ENCODE results near the gene DLGAP4. TPM values are rescaled to one million over a fixed set of nuclear protein-coding genes. Genes with fewer than 3 reads are reported as not detected.

The DLGAP4 gene
- total and polyA plus RNA-seq, 2 of the 13 experiments (the other 11 are each of a cell fraction or from before 2014, with no cell fraction given): 15.2 to 26.7 TPM

DNA sequence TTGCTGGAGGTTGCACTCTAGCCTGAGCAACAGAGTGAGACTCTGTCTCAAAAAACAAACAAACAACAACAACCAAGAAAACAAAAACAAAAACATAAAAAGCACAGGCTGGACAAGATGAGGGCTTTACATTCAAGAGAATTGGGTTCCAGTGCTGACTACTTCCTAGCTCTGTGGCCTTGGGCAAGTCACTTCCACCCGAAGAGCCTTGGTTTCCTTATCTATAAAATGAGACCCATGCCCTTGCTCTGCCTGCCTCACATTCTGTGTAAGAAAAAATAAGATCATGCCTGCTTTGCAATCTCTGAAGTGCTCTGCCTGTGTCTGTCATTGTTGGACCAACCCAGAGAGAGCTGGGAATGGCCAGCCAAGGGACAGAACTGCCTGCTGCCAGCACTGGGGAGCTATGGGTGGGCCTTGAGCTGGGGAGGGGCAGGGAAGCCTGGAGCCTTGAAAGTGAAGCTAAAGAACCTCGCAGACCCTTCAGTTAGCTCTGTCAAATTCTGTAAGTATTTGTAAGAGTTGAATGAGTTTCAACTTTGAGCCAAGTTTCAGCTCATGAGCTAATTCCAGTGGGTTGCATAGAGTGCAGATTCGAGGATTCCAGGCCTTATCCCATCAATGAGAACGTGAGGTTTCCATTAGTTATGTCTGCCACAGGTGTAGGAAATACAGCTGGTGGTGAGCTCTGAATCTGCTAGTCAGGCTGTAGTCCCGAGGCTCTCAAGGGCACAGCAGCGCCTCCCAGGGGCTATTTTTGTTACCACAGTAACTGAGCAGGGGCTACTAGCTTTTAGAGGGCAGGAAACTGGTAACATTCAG lies 93.2 kb downstream of the DLGAP4 start (continued):
- TF ChIP-seq SPEN (CRISPR knock-in tag; IDR thresholded peaks at IDR 0.05; ENCODE audit: low read depth) (no peak), MAFK (conservative IDR thresholded peaks at IDR 0.05 in 1 of 2, IDR thresholded peaks at IDR 0.05 in 1 of 2; ENCODE audit: low read length in 2 of 2) (peak in 1 of 2 experiments; percentile 47; a peak in 3 of 4 replicates), ELF3 (CRISPR knock-in tag; IDR thresholded peaks at IDR 0.05) (no peak), HOXA3 (CRISPR knock-in tag; IDR thresholded peaks at IDR 0.05) (no peak), ZNF672 (CRISPR knock-in tag; IDR thresholded peaks at IDR 0.05) (no peak), ZNF558 (CRISPR knock-in tag; IDR thresholded peaks at IDR 0.05; ENCODE audit: borderline replicate concordance) (no peak), ARNTL (CRISPR knock-in tag; IDR thresholded peaks at IDR 0.05) (no peak), KLF13 (CRISPR knock-in tag; IDR thresholded peaks at IDR 0.05) (no peak), KDM6A (CRISPR knock-in tag; IDR thresholded peaks at IDR 0.05; ENCODE audit: low read depth) (no peak), CENPT (CRISPR knock-in tag; IDR thresholded peaks at IDR 0.05; ENCODE audit: low read depth) (no peak), ZNF883 (CRISPR knock-in tag; IDR thresholded peaks at IDR 0.05; ENCODE audit: not compliant biosample characterization) (no peak), ZFP90 (CRISPR knock-in tag; IDR thresholded peaks at IDR 0.05; ENCODE audit: borderline replicate concordance) (no peak), ZFAT (CRISPR knock-in tag; conservative IDR thresholded peaks at IDR 0.05) (no peak), ZNF431 (CRISPR knock-in tag; IDR thresholded peaks at IDR 0.05; ENCODE audit: borderline replicate concordance, low read depth) (no peak), TCF12 (IDR thresholded peaks at IDR 0.05) (no peak), TCF12 (CRISPR knock-in tag; IDR thresholded peaks at IDR 0.05) (no peak)
- TF ChIP-seq, protein P1, sequence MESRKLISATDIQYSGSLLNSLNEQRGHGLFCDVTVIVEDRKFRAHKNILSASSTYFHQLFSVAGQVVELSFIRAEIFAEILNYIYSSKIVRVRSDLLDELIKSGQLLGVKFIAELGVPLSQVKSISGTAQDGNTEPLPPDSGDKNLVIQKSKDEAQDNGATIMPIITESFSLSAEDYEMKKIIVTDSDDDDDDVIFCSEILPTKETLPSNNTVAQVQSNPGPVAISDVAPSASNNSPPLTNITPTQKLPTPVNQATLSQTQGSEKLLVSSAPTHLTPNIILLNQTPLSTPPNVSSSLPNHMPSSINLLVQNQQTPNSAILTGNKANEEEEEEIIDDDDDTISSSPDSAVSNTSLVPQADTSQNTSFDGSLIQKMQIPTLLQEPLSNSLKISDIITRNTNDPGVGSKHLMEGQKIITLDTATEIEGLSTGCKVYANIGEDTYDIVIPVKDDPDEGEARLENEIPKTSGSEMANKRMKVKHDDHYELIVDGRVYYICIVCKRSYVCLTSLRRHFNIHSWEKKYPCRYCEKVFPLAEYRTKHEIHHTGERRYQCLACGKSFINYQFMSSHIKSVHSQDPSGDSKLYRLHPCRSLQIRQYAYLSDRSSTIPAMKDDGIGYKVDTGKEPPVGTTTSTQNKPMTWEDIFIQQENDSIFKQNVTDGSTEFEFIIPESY (CRISPR knock-in tag; IDR thresholded peaks at IDR 0.05): 0 out of 2 replicates have a peak, but pooled peaks have one; percentile 6
- TF ChIP-seq, protein P2, sequence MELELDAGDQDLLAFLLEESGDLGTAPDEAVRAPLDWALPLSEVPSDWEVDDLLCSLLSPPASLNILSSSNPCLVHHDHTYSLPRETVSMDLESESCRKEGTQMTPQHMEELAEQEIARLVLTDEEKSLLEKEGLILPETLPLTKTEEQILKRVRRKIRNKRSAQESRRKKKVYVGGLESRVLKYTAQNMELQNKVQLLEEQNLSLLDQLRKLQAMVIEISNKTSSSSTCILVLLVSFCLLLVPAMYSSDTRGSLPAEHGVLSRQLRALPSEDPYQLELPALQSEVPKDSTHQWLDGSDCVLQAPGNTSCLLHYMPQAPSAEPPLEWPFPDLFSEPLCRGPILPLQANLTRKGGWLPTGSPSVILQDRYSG (CRISPR knock-in tag; IDR thresholded peaks at IDR 0.05): no peak
- TF ChIP-seq, protein P3, sequence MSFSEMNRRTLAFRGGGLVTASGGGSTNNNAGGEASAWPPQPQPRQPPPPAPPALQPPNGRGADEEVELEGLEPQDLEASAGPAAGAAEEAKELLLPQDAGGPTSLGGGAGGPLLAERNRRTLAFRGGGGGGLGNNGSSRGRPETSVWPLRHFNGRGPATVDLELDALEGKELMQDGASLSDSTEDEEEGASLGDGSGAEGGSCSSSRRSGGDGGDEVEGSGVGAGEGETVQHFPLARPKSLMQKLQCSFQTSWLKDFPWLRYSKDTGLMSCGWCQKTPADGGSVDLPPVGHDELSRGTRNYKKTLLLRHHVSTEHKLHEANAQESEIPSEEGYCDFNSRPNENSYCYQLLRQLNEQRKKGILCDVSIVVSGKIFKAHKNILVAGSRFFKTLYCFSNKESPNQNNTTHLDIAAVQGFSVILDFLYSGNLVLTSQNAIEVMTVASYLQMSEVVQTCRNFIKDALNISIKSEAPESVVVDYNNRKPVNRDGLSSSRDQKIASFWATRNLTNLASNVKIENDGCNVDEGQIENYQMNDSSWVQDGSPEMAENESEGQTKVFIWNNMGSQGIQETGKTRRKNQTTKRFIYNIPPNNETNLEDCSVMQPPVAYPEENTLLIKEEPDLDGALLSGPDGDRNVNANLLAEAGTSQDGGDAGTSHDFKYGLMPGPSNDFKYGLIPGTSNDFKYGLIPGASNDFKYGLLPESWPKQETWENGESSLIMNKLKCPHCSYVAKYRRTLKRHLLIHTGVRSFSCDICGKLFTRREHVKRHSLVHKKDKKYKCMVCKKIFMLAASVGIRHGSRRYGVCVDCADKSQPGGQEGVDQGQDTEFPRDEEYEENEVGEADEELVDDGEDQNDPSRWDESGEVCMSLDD (CRISPR knock-in tag; IDR thresholded peaks at IDR 0.05; ENCODE audit: borderline replicate concordance): no peak
- TF ChIP-seq, protein P4, sequence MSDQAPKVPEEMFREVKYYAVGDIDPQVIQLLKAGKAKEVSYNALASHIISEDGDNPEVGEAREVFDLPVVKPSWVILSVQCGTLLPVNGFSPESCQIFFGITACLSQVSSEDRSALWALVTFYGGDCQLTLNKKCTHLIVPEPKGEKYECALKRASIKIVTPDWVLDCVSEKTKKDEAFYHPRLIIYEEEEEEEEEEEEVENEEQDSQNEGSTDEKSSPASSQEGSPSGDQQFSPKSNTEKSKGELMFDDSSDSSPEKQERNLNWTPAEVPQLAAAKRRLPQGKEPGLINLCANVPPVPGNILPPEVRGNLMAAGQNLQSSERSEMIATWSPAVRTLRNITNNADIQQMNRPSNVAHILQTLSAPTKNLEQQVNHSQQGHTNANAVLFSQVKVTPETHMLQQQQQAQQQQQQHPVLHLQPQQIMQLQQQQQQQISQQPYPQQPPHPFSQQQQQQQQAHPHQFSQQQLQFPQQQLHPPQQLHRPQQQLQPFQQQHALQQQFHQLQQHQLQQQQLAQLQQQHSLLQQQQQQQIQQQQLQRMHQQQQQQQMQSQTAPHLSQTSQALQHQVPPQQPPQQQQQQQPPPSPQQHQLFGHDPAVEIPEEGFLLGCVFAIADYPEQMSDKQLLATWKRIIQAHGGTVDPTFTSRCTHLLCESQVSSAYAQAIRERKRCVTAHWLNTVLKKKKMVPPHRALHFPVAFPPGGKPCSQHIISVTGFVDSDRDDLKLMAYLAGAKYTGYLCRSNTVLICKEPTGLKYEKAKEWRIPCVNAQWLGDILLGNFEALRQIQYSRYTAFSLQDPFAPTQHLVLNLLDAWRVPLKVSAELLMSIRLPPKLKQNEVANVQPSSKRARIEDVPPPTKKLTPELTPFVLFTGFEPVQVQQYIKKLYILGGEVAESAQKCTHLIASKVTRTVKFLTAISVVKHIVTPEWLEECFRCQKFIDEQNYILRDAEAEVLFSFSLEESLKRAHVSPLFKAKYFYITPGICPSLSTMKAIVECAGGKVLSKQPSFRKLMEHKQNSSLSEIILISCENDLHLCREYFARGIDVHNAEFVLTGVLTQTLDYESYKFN (CRISPR knock-in tag; conservative IDR thresholded peaks at IDR 0.05): no peak

All from HepG2 (cell line).